Measurements from ENCODE around the gene GMEB2.
"Not testable (repeated sequence)": the region's sequence is repeated elsewhere in the genome, so short reads cannot be mapped to it uniquely, and the experiment has no call there.

The GMEB2 gene

GRCh38 chr20:63626424-63627128, at the start of gene GMEB2:
Gene GMEB2 (minus strand): TSS chr20:63627101. CDS start chr20:63619397, 7,704 bp downstream.
- no peak for DNase-seq

- DNase-seq, result no peak
Measured at GRCh38 chr20:63675681-63676368, 48.9 kb upstream of the GMEB2 start.

GRCh38 chr20:63673951-63674350, 47.0 kb upstream of the GMEB2 start:
- no peak for DNase-seq

GRCh38 chr20:63672666-63673065, 45.8 kb upstream of the GMEB2 start:
- DNase-seq, result no peak

GRCh38 chr20:63671695-63672094, 44.8 kb upstream of the GMEB2 start:
- DNase-seq, result not testable (repeated sequence)

GRCh38 chr20:63668351-63668750, 41.5 kb upstream of the GMEB2 start:
- no peak for DNase-seq

- no peak for DNase-seq
Measured at GRCh38 chr20:63667858-63668257, 41.0 kb upstream of the GMEB2 start.

- DNase-seq, result no peak
Measured at GRCh38 chr20:63665708-63666107, 38.8 kb upstream of the GMEB2 start.

- DNase-seq, result no peak
Measured at GRCh38 chr20:63664861-63665594, 38.1 kb upstream of the GMEB2 start.

- no peak for DNase-seq
Measured at GRCh38 chr20:63664143-63664851, 37.4 kb upstream of the GMEB2 start.

- DNase-seq, result no peak
Measured at GRCh38 chr20:63663332-63664066, 36.6 kb upstream of the GMEB2 start.

GRCh38 chr20:63662813-63663189, 35.9 kb upstream of the GMEB2 start:
- DNase-seq, result no peak

GRCh38 chr20:63661959-63662812, 35.3 kb upstream of the GMEB2 start:
- no peak for DNase-seq

- no peak for DNase-seq
Measured at GRCh38 chr20:63661108-63661507, 34.2 kb upstream of the GMEB2 start.

- no peak for DNase-seq
Measured at GRCh38 chr20:63660622-63661021, 33.7 kb upstream of the GMEB2 start.

GRCh38 chr20:63660174-63660573, 33.3 kb upstream of the GMEB2 start:
- not testable (repeated sequence) for DNase-seq

- no peak for DNase-seq
Measured at GRCh38 chr20:63659370-63659769, 32.5 kb upstream of the GMEB2 start.

GRCh38 chr20:63658749-63659187, 31.9 kb upstream of the GMEB2 start:
- DNase-seq, result no peak

- peak; percentile 94 for DNase-seq
Measured at GRCh38 chr20:63657937-63658748, 31.2 kb upstream of the GMEB2 start, which contains the start of gene RTEL1. Gene RTEL1 (plus strand): TSS chr20:63658312. CDS start chr20:63659403, 1,091 bp downstream.

- DNase-seq, result no peak
Measured at GRCh38 chr20:63657260-63657936, 30.5 kb upstream of the GMEB2 start.
